ENCODE results near the gene FLRT1. TPM values are rescaled to one million over a fixed set of nuclear protein-coding genes. Genes with fewer than 3 reads are reported as not detected.

FLRT1 gene
- polyA plus RNA-seq, 1 experiment = 0.17 TPM

DNA sequence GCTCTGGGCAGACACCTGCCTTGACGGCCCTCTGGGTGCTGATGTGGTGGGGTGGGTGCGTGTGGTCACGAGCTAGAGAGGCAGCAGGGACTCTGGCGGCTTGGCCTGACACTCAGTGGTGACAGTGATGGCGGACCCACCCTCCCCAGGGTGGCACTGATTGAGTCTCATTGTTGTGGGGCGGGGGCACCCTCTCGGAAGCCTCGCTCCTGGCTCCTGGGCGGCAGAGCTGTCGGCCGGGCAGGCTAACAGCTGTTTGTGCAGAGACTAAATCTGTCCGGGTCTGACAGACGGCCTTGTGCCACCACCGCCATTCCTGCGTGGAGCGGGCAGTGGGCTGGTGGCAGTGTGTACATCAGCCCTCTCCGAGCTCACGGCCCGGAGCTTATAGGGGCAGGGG is 15.6 kb downstream of the FLRT1 start:
- TF ChIP-seq, protein P1, sequence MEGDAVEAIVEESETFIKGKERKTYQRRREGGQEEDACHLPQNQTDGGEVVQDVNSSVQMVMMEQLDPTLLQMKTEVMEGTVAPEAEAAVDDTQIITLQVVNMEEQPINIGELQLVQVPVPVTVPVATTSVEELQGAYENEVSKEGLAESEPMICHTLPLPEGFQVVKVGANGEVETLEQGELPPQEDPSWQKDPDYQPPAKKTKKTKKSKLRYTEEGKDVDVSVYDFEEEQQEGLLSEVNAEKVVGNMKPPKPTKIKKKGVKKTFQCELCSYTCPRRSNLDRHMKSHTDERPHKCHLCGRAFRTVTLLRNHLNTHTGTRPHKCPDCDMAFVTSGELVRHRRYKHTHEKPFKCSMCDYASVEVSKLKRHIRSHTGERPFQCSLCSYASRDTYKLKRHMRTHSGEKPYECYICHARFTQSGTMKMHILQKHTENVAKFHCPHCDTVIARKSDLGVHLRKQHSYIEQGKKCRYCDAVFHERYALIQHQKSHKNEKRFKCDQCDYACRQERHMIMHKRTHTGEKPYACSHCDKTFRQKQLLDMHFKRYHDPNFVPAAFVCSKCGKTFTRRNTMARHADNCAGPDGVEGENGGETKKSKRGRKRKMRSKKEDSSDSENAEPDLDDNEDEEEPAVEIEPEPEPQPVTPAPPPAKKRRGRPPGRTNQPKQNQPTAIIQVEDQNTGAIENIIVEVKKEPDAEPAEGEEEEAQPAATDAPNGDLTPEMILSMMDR (IDR thresholded peaks at IDR 0.05; ENCODE audit: low read depth, low read length) = no peak
- peaks cover 10% of the 10 kb centered on the region for H3K27me3 ChIP-seq (ENCODE audit: control insufficient read depth, insufficient read depth, low read length)
- ChIA-PET POLR2A (no interaction called here), CTCF (no interaction called here)
- no peaks in the 10 kb centered on the region for H3K9me3 ChIP-seq (ENCODE audit: control insufficient read depth, insufficient read depth, low read length)
- no peak overlapping the region for H3K27ac ChIP-seq (ENCODE audit: low read depth, low read length)
- DNase-seq (ENCODE audit: low read depth, low spot score) = no peak
- no peak overlapping the region for H3K4me3 ChIP-seq (ENCODE audit: low read depth, low read length)

DNA sequence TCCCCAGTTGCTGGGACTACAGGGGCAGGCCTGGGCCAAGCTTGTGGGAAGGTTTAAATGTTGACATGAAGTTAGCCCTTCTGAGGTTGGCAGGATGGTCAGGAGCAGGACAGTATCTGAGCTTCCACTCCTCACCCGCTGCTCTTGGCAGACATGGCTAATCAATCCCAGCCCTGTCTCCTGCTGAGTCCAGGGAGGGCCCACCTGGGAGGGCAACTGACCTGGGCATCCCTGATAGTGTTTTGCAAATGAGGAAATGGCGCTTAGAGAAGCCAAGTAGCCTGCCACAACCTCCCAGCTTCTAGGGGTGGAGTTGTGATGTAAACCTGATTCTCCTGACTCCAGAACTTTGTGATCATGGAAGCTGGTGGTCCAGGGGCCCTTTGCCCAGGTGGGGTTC is 16.7 kb downstream of the FLRT1 start:
- ChIA-PET POLR2A (no interaction called here), CTCF (no interaction called here)
- Histone ChIP-seq H3K27ac (ENCODE audit: low read depth, low read length) (no peak overlapping the region), H3K9me3 (ENCODE audit: control insufficient read depth, insufficient read depth, low read length) (no peaks in the 10 kb centered on the region), H3K4me3 (ENCODE audit: low read depth, low read length) (no peak overlapping the region), H3K27me3 (ENCODE audit: control insufficient read depth, insufficient read depth, low read length) (peaks cover 10% of the 10 kb centered on the region)
- no peak for DNase-seq (ENCODE audit: low read depth, low spot score)
- TF ChIP-seq, protein P1 (IDR thresholded peaks at IDR 0.05; ENCODE audit: low read depth, low read length) = no peak

DNA sequence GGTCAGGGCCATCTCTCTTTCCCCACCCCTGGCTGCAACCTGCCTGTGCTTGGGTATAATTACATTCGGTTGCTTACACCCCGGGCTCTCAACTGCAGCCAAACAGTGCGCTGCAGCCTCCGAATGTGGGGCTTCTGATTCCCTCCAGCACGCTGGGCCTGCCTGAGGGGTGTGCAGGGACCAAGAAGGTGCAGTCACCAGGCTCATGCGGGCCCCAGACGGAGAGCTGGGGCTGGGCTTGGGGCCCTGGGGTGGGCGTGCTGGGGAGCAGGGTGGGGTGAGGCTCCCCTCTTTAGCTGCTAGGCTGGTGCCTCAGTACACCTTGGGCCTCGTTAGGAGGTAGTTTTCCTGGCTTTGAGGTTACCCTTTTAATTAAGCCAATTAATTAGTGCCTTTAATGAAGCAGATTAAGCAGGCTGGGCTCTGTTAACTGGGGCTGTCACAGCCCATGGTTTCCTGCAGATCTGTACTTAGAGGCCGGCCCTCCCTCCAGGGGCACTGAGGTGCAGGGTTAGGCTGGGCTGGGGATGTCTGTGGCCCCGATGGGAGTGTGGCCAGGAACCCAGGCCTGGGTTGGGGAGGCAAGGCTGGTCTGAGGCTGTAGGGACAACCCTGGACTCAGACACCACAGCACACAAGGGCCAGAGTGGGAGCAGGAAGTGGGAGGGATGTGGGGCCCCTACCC is 17.3 kb downstream of the FLRT1 start:
- no peak for DNase-seq (ENCODE audit: low read depth, low spot score)
- CTCF ChIA-PET = interaction anchor here (0.7 kb wide), 1 partner anchor 8 kb away, joined by 6 read pairs; no protein-coding TSS in a partner anchor
- Histone ChIP-seq H3K4me3 (ENCODE audit: low read depth, low read length) (no peak overlapping the region), H3K27me3 (ENCODE audit: control insufficient read depth, insufficient read depth, low read length) (peaks cover 12% of the 10 kb centered on the region), H3K9me3 (ENCODE audit: control insufficient read depth, insufficient read depth, low read length) (no peaks in the 10 kb centered on the region), H3K27ac (ENCODE audit: low read depth, low read length) (no peak overlapping the region)
- POLR2A ChIA-PET = no interaction called here
- TF ChIP-seq, protein P1 (IDR thresholded peaks at IDR 0.05; ENCODE audit: low read depth, low read length) = no peak

DNA sequence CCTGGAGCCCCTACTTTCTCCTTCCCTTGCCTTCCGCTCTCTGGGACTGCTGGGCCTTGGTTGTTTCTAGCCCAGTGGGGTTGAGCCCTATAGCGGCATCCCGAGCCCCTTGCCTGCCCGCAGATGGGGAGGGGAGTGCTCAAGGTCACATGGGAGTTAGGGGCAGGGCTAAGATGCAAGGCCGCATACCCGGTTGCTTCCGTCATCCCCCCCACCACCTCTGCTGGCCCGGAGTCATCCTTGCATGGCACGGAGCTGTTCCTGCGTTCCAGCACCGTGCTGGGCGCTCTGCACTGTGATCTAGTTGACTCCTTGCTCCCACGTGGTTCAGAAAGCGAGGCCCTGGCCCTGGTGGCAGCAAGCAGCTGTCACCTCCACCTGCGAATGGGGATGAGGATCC is 18.0 kb downstream of the FLRT1 start:
- H3K4me3 ChIP-seq (ENCODE audit: low read depth, low read length) = no peak overlapping the region
- TF ChIP-seq, protein P1 (IDR thresholded peaks at IDR 0.05; ENCODE audit: low read depth, low read length) = no peak
- no peaks in the 10 kb centered on the region for H3K9me3 ChIP-seq (ENCODE audit: control insufficient read depth, insufficient read depth, low read length)
- POLR2A ChIA-PET = no interaction called here
- no peak overlapping the region for H3K27ac ChIP-seq (ENCODE audit: low read depth, low read length)
- H3K27me3 ChIP-seq (ENCODE audit: control insufficient read depth, insufficient read depth, low read length) = peaks cover 12% of the 10 kb centered on the region
- DNase-seq (ENCODE audit: low read depth, low spot score) = no peak
- CTCF ChIA-PET = no interaction called here

DNA sequence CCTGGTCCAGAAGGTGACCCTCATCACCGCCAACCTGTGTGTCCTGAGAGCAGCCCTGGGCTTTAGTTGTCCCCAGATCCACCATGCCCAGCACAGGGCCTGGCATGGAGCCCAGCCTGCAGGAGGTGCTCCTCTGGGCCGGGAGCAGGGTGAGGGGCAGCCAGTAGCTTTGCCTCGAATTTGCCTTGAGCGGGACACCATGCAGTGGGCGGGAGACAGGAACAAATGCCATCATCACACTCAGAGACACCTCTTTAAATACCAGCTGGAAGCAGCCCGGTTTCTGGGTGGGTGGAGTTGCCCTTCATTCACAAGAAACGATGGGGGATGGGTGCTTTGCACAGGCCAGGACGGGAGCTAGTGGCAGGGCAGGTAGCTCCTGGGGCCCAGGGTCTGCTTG is 19.3 kb downstream of the FLRT1 start:
- Histone ChIP-seq H3K27ac (ENCODE audit: low read depth, low read length) (no peak overlapping the region), H3K27me3 (ENCODE audit: control insufficient read depth, insufficient read depth, low read length) (peaks cover 17% of the 10 kb centered on the region), H3K9me3 (ENCODE audit: control insufficient read depth, insufficient read depth, low read length) (no peaks in the 10 kb centered on the region; the same call in 1 of the 2 replicates), H3K4me3 (ENCODE audit: low read depth, low read length) (no peak overlapping the region)
- POLR2A ChIA-PET = no interaction called here
- CTCF ChIA-PET = interaction anchor here (1.1 kb wide), 1 partner anchor 93 kb away, joined by 7 read pairs; no protein-coding TSS in a partner anchor
- DNase-seq (ENCODE audit: low read depth, low spot score) = no peak
- TF ChIP-seq, protein P1 (IDR thresholded peaks at IDR 0.05; ENCODE audit: low read depth, low read length) = no peak
